ENCODE measurements around the gene ADAP1. TPM values are rescaled to one million over a fixed set of nuclear protein-coding genes. Genes with fewer than 3 reads are reported as not detected.

The ADAP1 gene
- total RNA-seq, 2 experiments from 2014 or later = 2.4 to 7.0 TPM

DNA sequence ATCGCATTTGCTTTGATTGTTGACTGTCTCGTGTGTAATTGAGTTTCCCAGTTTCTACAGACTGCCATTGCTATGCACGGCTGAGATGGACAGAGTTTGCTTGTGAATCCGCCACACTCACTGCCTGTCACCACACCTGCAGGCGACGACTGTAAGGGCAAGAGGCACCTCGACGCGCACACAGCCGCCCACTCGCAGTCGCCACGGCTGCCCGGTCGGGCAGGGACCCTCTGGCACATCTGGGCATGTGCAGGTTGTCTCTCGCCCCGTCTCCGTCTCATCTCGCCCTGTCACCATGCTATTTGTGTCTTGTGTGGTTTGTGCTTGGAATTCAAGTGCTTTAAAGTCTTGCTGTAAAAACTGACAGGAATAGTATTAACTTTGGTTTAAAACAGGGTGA is 104.7 kb downstream of the ADAP1 start:
- TF ChIP-seq EZH2phosphoT487 (IDR thresholded peaks at IDR 0.05; ENCODE audit: borderline replicate concordance, low read depth, low read length) = no peak
- TF ChIP-seq, protein P1, sequence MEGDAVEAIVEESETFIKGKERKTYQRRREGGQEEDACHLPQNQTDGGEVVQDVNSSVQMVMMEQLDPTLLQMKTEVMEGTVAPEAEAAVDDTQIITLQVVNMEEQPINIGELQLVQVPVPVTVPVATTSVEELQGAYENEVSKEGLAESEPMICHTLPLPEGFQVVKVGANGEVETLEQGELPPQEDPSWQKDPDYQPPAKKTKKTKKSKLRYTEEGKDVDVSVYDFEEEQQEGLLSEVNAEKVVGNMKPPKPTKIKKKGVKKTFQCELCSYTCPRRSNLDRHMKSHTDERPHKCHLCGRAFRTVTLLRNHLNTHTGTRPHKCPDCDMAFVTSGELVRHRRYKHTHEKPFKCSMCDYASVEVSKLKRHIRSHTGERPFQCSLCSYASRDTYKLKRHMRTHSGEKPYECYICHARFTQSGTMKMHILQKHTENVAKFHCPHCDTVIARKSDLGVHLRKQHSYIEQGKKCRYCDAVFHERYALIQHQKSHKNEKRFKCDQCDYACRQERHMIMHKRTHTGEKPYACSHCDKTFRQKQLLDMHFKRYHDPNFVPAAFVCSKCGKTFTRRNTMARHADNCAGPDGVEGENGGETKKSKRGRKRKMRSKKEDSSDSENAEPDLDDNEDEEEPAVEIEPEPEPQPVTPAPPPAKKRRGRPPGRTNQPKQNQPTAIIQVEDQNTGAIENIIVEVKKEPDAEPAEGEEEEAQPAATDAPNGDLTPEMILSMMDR (conservative IDR thresholded peaks at IDR 0.05; ENCODE audit: low read length) = no peak
- no peaks in the 10 kb centered on the region for H3K79me2 ChIP-seq (ENCODE audit: insufficient read depth, low read depth, low read length)
- peaks cover 50% of the 10 kb centered on the region for H3K36me3 ChIP-seq (ENCODE audit: insufficient read depth, low read length)
- no peaks in the 10 kb centered on the region for H4K20me1 ChIP-seq (ENCODE audit: insufficient read depth, low read length)
- no peak overlapping the region for H3K4me2 ChIP-seq (ENCODE audit: low read length)
- H3K9me3 ChIP-seq (ENCODE audit: low read length) = no peaks in the 10 kb centered on the region
- ChIA-PET POLR2A (interaction anchor here (0.6 kb wide), 1 partner anchor 41 kb away, joined by 5 read pairs; no protein-coding TSS in a partner anchor), CTCF (ENCODE audit: unreplicated experiment) (no interaction called here)
- no peaks in the 10 kb centered on the region for H3K9me2 ChIP-seq (ENCODE audit: insufficient read depth, low read length)
- DNase-seq (ENCODE audit: low spot score) = no peak
- BruUV-seq (replicated peaks) = no TSS peak
- intact Hi-C loops (cut with micrococcal nuclease; ENCODE audit: unreplicated experiment) = no loop called here
- no peak overlapping the region for H3K27ac ChIP-seq (ENCODE audit: low read depth, low read length, poor library complexity, severe bottlenecking)
- no peaks in the 10 kb centered on the region for H3K4me1 ChIP-seq (ENCODE audit: insufficient read depth, low read length, poor library complexity, severe bottlenecking)
- no peak overlapping the region for H3K4me3 ChIP-seq (ENCODE audit: low read depth, low read length, poor library complexity, severe bottlenecking)
- no peak overlapping the region for H2AFZ ChIP-seq (ENCODE audit: low read length)

DNA sequence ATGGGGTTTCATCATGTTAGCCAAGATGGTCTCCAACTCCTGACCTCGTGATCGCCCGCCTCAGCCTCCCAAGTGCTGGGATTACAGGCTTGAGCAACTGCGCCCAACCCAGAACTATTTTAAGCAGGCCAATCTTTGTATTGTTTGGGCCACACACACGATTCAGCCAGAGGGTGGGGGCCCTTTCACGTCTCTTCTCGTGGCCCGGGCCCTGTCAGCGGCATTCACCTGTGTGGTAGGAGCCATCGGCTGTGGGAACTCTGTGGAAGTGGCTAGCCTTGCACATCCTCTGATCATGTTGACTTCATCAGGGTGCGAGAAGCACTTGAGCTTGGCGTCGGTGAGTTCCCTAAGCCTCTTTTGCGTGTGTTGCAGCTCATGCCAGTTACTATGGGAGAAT is 105.3 kb downstream of the ADAP1 start:
- no peaks in the 10 kb centered on the region for H3K79me2 ChIP-seq (ENCODE audit: insufficient read depth, low read depth, low read length)
- DNase-seq (ENCODE audit: low spot score) = no peak
- no peaks in the 10 kb centered on the region for H3K9me3 ChIP-seq (ENCODE audit: low read length)
- ChIA-PET CTCF (ENCODE audit: unreplicated experiment) (no interaction called here), POLR2A (no interaction called here)
- no peaks in the 10 kb centered on the region for H3K4me1 ChIP-seq (ENCODE audit: insufficient read depth, low read length, poor library complexity, severe bottlenecking)
- H3K27ac ChIP-seq (ENCODE audit: low read depth, low read length, poor library complexity, severe bottlenecking) = no peak overlapping the region
- intact Hi-C loops (cut with micrococcal nuclease; ENCODE audit: unreplicated experiment) = no loop called here
- no TSS peak for BruUV-seq (replicated peaks)
- TF ChIP-seq, protein P1 (conservative IDR thresholded peaks at IDR 0.05; ENCODE audit: low read length) = no peak
- TF ChIP-seq EZH2phosphoT487 (IDR thresholded peaks at IDR 0.05; ENCODE audit: borderline replicate concordance, low read depth, low read length) = no peak
- no peak overlapping the region for H3K4me2 ChIP-seq (ENCODE audit: low read length)
- no peaks in the 10 kb centered on the region for H3K9me2 ChIP-seq (ENCODE audit: insufficient read depth, low read length)
- no peak overlapping the region for H2AFZ ChIP-seq (ENCODE audit: low read length)
- peaks cover 51% of the 10 kb centered on the region for H3K36me3 ChIP-seq (ENCODE audit: insufficient read depth, low read length)
- H4K20me1 ChIP-seq (ENCODE audit: insufficient read depth, low read length) = no peaks in the 10 kb centered on the region
- no peak overlapping the region for H3K4me3 ChIP-seq (ENCODE audit: low read depth, low read length, poor library complexity, severe bottlenecking)

Other genes with a start within 250 kb of the ADAP1 start
- gene DNAAF5, start 228.0 kb downstream of the ADAP1 start, total RNA-seq (2014; rRNA removed; shearing (Covaris generic)) = 36.2 and 42.6 TPM in 2 replicates
- gene DNAAF5, start 228.0 kb downstream of the ADAP1 start, total RNA-seq (2022) = 47.6 and 58.5 TPM in 2 replicates
- 18.3 and 22.5 TPM in 2 replicates for gene PRKAR1B, start 227.4 kb downstream of the ADAP1 start, total RNA-seq (2014; rRNA removed; shearing (Covaris generic))
- gene PRKAR1B, start 227.4 kb downstream of the ADAP1 start, total RNA-seq (2022) = 30.9 and 41.6 TPM in 2 replicates
- gene SUN1, start 122.2 kb downstream of the ADAP1 start, total RNA-seq (2014; rRNA removed; shearing (Covaris generic)) = 78.5 and 105 TPM in 2 replicates
- 83.4 and 84.2 TPM in 2 replicates for gene SUN1, start 122.2 kb downstream of the ADAP1 start, total RNA-seq (2022)
- gene GET4, start 78.1 kb downstream of the ADAP1 start, total RNA-seq (2014; rRNA removed; shearing (Covaris generic)) = 46.3 and 54.4 TPM in 2 replicates
- gene GET4, start 78.1 kb downstream of the ADAP1 start, total RNA-seq (2022) = 51.1 and 54.5 TPM in 2 replicates
- gene COX19, start 20.9 kb upstream of the ADAP1 start, total RNA-seq (2014; rRNA removed; shearing (Covaris generic)) = 20.3 and 23.2 TPM in 2 replicates
- gene COX19, start 20.9 kb upstream of the ADAP1 start, total RNA-seq (2022) = 43.1 and 45.7 TPM in 2 replicates
- gene CYP2W1, start 28.5 kb upstream of the ADAP1 start, total RNA-seq (2014; rRNA removed; shearing (Covaris generic)) = 0.31 TPM in 1 of 2 replicates, not detected in the other
- 1.3 and 1.5 TPM in 2 replicates for gene CYP2W1, start 28.5 kb upstream of the ADAP1 start, total RNA-seq (2022)
- gene GPR146, start 89.9 kb upstream of the ADAP1 start, total RNA-seq (2014; rRNA removed; shearing (Covaris generic)) = 0.62 and 0.95 TPM in 2 replicates
- 0.77 and 3.3 TPM in 2 replicates for gene GPR146, start 89.9 kb upstream of the ADAP1 start, total RNA-seq (2022)
- 22.9 and 34.9 TPM in 2 replicates for gene GPER1, start 133.4 kb upstream of the ADAP1 start, total RNA-seq (2014; rRNA removed; shearing (Covaris generic))
- 44.7 and 75.9 TPM in 2 replicates for gene GPER1, start 133.4 kb upstream of the ADAP1 start, total RNA-seq (2022)
- 20.2 and 22.9 TPM in 2 replicates for gene ZFAND2A, start 205.5 kb upstream of the ADAP1 start, total RNA-seq (2014; rRNA removed; shearing (Covaris generic))
- gene ZFAND2A, start 205.5 kb upstream of the ADAP1 start, total RNA-seq (2022) = 20.4 and 24.8 TPM in 2 replicates

Measured in OCI-LY7 (cell line).